Stimulated activated CD4-positive, alpha-beta T cell treated with anti-CD3 and anti-CD28 coated beads, Interleukin-4, amount 100 ng/mL, for 24 hours (primary cell): Measurements from ENCODE around the gene CNGA1.

Experiments
- DNase-seq: peaks from one replicate; pipeline ENCODE4 v3.0.0-alpha.2; 2020

Gene CNGA1

GRCh38 chr4:48016141-48017107 lies at the start of gene CNGA1, which contains the start of gene NIPAL1:
Gene CNGA1 (minus strand): TSS chr4:48016681. CDS start chr4:47952689, 63,992 bp downstream.
Gene NIPAL1 (plus strand): TSS chr4:48016772. CDS start chr4:48016840, 68 bp downstream.
- peak; percentile 74 for DNase-seq

GRCh38 chr4:48065587-48066052 lies 49.1 kb upstream of the CNGA1 start:
- DNase-seq: no peak

GRCh38 chr4:48064349-48064748 lies 47.9 kb upstream of the CNGA1 start:
- DNase-seq: no peak

- no peak for DNase-seq
These were observed 42.4 kb upstream of the CNGA1 start for GRCh38 chr4:48058617-48059530.

GRCh38 chr4:48051078-48051477 lies 34.6 kb upstream of the CNGA1 start:
- no peak for DNase-seq

- no peak for DNase-seq
These were observed 33.0 kb upstream of the CNGA1 start for GRCh38 chr4:48049483-48049882.

DNA sequence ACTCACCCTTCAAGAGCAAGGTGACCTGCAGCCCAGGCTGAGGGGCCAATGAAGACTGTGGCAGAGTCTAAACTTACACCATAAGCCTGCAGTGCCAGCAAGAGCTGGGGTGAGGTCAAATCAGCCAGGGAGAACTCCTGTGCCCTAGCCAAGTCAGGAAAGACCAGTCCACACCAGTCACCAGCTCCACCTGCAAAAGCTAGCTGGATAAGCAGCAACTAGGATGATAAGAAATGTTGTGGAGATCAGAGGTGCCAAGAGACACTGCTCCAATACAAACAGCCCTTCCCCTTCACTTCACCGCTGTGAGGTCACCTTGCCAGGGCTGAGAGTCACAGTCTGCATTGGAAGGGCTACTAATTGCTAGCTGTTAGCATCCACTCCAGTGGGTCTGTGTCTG lies 31.4 kb upstream of the CNGA1 start:
- no peak for DNase-seq

GRCh38 chr4:48047421-48047844 lies 31.0 kb upstream of the CNGA1 start:
- DNase-seq: peak; percentile 81

- no peak for DNase-seq
These were observed 29.6 kb upstream of the CNGA1 start for GRCh38 chr4:48046059-48046458.

GRCh38 chr4:48044298-48044697 lies 27.8 kb upstream of the CNGA1 start:
- DNase-seq: no peak

DNA sequence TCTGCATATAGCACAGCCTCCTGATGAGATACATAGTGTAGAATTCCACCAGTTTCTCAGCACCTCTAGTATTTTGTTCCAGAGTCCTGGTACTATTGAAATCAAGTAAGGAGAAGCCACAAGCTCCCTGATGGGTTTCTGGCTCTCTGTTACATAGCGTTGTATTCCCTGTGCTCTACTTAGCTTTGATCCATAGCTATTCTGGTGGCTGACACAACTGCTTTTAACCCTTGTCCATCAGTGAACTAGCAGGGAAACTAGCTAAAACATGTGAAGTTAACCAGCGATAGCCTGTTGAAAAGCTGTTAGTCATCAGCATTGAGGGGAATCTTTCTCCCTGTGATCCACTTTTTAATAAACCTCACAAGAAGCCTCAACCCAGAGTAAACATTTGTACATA lies 27.0 kb upstream of the CNGA1 start:
- no peak for DNase-seq

DNA sequence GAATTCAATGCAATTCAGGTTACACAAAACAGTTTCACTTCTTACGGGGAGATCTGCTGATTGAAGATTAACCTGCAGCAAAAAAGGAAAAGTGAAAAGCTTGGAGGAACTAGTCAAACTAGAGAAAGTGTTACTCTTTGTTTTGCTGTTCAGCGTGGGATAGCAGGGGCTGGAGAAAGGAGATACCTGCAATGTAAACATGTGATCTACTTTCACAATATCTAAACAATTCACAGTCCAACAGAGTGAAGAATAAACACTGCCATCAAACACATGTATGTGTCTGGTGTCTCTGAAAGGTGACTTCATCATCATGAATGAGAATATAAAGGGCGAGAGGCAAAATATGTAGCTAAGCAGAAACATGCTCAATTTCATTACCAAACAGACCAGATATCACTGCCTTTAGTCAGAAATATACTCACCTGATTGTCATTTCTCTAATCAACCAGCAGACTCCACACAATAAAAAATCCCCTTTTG lies 26.5 kb upstream of the CNGA1 start:
- DNase-seq: no peak

DNA sequence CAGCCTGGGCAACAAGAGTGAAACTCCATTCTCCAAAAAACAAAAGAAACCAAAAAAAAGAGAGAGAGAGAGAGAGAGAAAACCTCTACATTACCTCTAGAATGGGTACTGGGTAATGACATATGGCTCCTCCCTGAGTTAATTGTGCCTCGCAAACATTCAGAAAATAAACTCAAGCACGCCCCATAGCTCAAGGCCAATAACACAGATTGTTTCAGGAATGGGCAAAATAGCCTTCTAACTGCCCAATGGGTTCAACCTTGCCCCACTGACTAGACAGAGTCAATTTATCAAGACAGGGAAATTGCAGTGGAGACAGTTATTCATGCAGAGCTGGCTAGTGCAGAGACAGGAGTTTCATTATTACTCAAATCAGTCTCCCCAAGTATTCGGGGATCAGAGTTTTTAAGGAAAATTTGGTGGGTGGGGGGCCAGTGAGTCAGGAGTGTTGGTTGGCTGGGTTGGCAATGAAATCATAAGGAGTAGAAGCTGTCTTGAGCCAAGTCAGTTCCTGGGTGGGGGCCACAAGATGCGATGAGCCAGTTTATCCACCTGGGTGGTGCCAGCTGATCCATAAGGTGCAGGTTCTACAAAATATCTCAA lies 25.2 kb upstream of the CNGA1 start:
- DNase-seq: peak; percentile 60

GRCh38 chr4:48039561-48039960 lies 23.1 kb upstream of the CNGA1 start:
- DNase-seq: no peak

DNA sequence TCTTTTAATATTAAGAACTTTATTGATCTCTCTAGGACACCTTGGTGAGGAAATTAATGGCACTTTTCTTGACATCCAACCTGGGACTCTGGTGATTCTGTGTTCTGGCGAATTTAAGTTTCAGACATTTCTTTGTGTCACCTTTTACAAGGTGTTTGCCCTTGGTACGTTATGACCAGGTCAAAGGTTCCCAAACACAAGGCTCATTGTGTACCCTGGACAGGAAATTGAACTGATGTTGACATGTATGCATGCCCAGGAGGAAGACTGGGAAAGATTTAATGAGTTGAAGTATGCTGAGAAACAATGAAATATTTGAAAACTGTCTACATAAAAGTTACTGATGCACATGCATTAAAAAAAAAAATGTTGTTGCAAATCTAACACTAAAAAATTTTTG lies 22.2 kb upstream of the CNGA1 start:
- DNase-seq: no peak

DNA sequence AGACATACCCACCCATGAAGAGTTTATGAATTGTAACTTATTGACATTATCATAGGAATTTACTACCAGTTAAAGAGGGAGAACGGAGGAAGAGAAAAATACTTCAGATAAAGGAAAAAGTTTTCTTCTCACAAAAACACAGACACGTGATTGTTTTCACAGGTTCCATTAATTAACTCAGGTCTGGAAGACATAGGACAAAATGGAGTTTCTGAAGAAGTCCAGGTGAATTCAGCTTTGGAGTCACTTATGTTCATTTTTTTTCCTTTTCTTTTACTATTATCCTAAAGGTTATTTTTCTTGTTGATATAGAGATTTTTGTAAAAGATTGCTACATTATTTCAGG lies 20.6 kb upstream of the CNGA1 start:
- no peak for DNase-seq

- no peak for DNase-seq
These were observed 19.5 kb upstream of the CNGA1 start for GRCh38 chr4:48035952-48036351.

GRCh38 chr4:48033825-48034413 lies 17.4 kb upstream of the CNGA1 start:
- DNase-seq: peak; percentile 76

DNA sequence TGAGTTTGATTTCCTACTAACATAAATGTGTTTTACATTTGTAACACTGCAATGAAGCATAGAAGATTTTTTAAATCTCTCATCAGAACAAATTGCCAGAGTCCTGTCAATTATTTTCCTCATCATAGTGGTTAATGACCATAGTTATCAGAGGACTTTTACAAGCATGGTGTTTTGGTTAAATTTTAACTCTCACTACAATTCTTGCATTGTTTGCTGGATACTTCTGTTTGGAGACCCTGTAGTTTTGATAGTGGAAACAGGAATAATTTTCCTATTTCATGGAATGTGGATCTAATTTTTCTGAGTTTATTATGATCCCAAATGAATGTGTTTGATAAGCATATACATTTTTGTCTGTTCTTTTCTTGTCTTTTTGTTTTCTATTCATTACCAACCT lies 16.9 kb upstream of the CNGA1 start:
- DNase-seq: no peak

DNA sequence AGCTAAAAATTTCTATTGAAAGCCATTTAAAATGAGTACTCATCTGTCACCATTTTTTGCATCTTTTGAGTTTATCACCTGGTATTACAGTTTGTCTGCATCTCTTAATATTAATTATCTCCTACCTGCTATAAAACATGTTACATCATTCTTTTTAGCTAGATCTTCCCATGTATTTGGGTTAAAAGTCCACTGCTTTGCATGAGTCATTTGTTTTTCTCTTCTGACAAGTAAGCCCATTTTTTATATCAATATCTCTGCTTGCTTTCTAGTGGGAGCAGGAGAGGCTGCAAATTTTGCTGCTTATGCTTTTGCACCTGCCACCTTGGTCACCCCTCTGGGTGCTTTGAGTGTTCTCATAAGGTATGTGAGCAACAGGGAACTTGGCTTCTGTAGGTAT lies 16.2 kb upstream of the CNGA1 start:
- no peak for DNase-seq

DNA sequence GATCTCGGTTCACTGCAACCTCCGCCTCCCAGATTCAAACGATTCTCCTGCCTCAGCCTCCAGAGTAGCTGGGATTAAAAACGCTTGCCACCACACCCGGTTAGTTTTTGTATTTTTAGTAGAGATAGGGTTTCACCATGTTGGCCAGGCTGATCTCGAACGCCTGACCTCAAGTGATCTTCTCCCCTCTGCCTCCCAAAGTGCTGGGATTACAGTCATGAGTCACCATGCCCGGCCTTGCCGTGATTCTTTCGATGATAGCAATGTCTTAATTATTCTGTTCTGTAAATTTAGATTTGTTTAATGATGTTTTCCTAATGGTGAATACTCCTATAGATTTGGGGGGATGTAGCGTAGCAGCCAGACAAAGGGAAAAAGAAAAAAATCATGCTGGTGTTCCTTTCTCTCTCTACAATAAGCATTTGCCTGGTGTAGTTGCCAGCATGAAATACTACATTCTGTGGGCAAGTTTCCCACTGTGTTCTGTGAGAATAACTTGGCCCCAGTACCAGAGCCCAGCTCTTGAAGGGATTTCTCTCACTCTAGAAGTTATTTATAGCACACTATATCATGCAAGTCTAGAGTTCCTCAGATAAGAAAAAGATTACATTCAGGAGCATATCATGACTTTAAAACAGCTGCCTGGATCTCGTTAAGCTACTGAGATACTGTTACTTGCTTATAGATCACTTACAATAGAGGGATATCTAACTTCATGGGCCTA lies 15.5 kb upstream of the CNGA1 start:
- no peak for DNase-seq

- no peak for DNase-seq
These were observed 14.0 kb upstream of the CNGA1 start for GRCh38 chr4:48030470-48030869.
